Left lobe of liver (tissue), 2 donors: ENCODE data around the gene ADCY4. TPM values are rescaled to one million over a fixed set of nuclear protein-coding genes. Genes with fewer than 3 reads are reported as not detected.
"Not testable (repeated sequence)": the region's sequence is repeated elsewhere in the genome, so short reads cannot be mapped to it uniquely, and the experiment has no call there.

ENCODE experiments used
- ATAC-seq: fragments of 200-7000 bp; cut with Tn5 transposase; one replicate; pipeline ENCODE4 v1.9.1; 2020; ENCODE audit warnings: mild to moderate bottlenecking, moderate library complexity
- DNase-seq: peaks from one replicate; pipeline ENCODE4 v3.0.0-alpha.2; 2020; ENCODE audit warnings: low spot score
- total RNA-seq: library from RNA; stranded (reverse); gene quantifications from one replicate; pipeline ENCODE4 v1.2.1, GENCODE V29; 2021
- donor health status: DM: no; HTN: no; CAD: no; lungs with moderate emphysema.
- donor health status: DM: no; HTN: yes; CAD: no.

The ADCY4 gene
- total RNA-seq, 1 donor from 2014 or later, result 5.5 TPM

- ATAC-seq, result no peak
- no peak for DNase-seq
Measured at GRCh38 chr14:24340606-24341005, 5.7 kb upstream of the ADCY4 start.

DNA sequence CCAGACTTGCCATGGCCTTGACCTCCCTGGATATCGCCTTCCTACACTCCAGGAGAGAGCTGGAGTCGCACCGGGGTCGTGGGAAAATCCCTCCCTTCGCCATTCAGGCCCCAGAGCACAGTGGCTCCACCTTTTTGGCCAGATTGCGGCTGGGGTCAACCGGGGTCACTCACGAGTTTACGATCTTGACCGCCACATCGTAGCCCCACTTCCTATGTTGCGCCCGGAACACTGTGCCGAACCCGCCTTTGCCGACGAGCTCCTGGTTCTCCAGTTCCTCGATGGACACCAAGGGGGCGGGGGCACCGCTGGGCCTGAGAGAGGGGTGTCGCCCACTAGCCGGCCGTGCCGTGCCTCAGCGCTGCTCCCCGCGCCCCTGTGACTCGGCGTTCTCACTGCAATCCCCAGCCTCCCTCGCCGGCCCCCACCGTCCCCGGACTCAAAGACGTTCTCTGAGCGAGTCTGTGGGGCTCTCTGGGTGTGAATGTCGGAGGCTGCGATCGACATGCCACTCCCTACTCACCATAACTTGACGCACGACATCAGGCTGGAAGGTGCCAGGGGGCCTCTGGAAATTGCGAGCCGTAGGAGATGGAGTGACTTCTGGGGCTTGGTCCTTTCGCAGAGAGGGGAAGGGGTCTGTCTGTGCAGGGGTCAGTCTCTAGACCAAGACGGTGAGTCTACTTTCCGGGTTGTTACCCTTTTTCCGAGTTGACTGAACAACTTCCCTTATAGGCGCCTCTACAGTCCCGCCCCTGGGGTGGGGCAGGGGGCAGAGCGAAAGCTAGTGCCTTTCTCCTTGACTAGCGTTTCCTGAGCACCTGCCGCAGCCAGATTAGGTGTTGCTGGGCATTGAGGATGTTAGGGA is 4.6 kb upstream of the ADCY4 start, which contains the start of gene RIPK3:
RIPK3 (minus strand) TSS at position 708 of the 868 bp plus-strand sequence; CDS start at position 543, 165 bp downstream.
- DNase-seq (peak; percentile 58), ATAC-seq (peak; percentile 27)

DNA sequence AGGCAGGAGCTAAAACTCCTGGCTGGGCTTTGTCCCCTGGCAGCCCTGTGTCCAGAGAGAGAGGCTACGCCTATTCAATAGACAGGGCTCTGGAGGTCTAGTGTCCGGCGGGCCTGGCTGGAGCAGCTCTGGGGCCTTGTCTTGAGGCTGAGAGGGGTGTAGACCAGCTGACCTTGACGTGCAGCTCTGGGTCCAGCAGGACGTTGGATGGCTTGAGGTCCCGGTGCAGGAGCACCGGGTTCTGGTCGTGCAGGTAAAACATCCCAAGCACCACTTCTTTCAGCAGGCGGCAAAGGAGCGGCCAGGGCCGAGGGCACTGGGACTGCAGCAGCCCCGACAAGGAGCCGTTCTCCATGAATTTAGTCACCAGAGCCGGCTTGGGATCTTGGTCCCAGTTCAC is 4.0 kb upstream of the ADCY4 start:
- ATAC-seq (no peak), DNase-seq (no peak)

DNA sequence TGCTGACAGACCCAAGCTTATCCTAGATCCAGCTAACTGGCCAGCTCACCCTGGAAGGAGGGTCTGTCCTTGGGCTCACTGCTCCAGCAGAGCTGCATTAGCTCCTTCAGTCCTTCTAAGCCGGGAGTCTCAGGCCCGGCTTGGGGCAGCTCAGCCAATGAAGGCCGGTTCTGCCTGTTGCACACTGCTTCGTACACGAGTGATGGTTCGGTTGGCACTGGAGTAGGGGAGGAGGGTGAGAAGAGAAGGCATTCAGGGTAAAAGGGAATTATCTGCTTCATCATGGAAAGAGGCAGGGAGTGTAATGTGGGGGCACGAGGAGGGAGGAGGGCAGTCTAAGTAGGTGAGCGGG is 2.9 kb upstream of the ADCY4 start:
- no peak for DNase-seq
- no peak for ATAC-seq

- no peak for ATAC-seq
- DNase-seq, result no peak
Measured at GRCh38 chr14:24337144-24337823, 2.4 kb upstream of the ADCY4 start.

DNA sequence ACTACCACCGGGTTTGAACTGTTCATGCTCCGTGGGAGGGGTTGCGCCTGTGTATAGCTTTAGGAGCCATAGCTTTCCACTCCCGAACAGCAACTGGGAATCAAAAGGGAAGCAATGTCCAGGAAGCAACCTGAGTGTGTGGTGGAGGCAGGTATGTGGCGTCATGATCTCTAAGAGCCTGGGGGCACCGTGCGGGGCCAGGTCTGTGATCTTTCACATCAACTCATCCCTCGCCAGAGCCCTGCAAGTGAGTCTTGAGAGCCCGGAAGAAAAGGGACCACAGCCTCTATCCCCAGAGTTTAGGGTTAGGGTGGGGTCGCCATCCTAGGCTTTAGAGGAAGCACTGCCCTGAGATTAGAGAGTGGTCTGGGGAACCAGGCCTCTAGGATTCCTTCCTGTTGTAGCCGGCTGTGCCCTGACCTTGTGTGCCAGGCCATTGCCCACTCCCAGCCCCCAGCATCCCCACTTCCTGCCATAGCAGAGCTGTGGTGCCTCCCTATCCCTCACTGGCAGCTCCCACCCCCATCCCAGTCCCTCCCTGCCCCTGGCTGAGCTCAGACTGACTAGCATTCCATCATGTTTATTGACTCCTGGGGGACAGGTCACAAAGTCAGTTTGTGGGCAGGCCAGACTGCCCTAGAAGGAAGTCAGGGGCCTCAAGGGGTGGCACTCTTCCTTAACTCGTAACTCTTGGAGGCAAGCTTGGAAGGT is 745 bp upstream of the ADCY4 start:
- ATAC-seq, result no peak
- no peak for DNase-seq

DNA sequence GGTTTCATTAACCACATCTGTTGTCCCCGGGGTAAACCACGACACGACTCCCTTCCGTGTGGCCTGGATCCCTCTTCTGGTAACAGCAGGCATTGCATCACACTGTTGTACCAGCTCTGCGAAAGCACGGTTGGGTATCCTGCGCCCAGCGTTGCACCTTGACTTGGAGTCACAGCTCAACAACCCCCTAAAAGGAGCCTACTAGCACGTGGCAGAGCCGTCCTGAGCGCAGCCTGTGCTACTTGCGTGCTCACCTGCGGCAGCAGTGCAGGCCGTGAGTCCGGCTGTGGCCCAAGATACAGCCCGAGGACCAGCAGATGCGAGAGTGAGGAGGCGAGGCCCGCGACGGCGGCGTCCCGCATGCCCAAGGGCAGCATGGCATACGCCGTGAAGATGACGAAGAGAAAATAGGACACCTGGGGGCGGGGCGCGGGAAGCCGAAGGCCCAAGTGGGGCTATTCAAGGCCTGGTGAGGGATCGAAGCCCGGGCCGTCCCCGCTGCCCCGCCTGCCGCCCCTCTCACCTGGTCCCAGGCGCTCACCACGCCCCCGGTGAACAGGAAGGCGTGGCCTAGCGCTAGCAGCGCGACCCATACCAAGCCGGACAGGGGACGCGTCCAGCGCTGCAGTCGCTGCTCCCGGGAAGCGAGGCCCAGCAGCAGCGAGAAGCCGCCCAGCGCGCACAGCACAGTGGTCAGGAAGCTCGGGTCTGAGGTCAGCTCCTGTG is 2.4 kb downstream of the ADCY4 start:
- peak; percentile 83 for ATAC-seq
- DNase-seq, result peak; percentile 74

GRCh38 chr14:24331731-24332267 is 3.1 kb downstream of the ADCY4 start:
- peak; percentile 10 for ATAC-seq
- no peak for DNase-seq

- no peak for ATAC-seq
- DNase-seq, result no peak
Measured at GRCh38 chr14:24330973-24331674, 3.7 kb downstream of the ADCY4 start.

DNA sequence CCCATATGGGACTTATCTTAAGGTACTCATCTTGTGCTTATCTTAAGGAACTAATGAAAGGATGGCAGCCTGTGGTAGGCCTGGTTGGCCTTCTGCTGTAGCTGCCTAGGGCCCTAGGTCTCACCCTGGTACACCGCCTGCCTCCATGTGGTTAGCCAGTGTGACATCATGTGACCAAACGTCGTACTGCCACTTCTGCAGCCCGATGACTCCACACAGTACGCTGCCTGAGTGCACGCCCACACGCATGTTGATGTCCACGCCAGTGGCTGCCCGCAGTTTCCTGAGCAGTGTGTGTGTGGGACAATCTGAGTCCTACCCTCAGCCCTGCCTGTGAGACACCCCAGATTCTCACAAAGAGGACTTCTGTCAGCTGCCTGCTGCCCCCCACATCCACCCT is 5.1 kb downstream of the ADCY4 start:
- DNase-seq, result no peak

GRCh38 chr14:24329073-24329663 is 5.7 kb downstream of the ADCY4 start:
- ATAC-seq (no peak), DNase-seq (no peak)

More for the DNA sequence above, 5.1 kb downstream of the ADCY4 start:
- ATAC-seq, result no peak

GRCh38 chr14:24327914-24328313 is 7.0 kb downstream of the ADCY4 start:
- peak; percentile 68 for DNase-seq
- not testable (repeated sequence) for ATAC-seq

- ATAC-seq (peak; percentile 4), DNase-seq (no peak)
Measured at GRCh38 chr14:24327303-24327702, 7.6 kb downstream of the ADCY4 start.

- ATAC-seq (no peak), DNase-seq (no peak)
Measured at GRCh38 chr14:24325963-24326362, 8.9 kb downstream of the ADCY4 start.

DNA sequence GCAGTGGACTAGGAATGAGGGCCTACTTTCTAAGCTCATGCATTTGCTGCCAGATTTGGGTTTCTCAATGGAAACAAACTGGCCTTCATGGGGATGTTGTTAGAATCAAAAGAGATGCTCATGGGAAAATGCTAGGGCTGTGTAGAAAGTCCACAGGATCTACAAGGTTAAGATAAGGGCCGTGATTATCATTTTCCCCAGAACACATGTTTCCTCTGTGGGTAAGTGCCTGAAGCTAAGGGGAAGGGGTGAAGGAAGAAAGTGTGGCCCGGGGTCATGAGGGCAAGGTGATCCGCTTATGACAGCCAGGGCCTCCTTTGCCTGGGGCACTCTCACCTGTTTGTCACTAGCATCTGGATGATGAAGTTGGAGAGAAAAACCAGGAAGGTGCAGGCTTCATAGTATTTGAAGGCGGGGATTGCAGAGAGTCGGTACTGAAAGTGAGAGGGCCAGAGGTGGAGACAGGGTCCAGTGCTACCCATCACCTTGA is 9.8 kb downstream of the ADCY4 start:
- no peak for ATAC-seq
- no peak for DNase-seq

DNA sequence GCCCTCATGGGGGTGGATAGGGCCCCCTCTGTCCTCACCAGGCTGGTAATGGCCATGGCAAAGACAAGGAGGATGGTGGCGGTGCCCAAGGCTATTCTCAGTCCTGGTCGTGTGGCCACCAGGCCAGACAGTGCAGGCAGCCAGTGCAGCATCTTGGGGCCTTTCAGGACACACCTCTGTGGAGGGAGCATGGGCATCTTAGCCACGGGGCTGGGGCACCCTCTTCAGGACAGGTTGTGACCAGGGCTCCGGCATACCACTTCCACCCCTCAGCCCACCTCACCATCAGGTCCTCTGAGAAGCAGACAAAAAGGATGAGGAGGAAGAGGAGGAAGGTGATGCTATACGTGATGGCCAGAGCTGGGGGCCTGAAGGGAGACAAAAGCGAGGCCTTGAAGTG is 10.8 kb downstream of the ADCY4 start:
- DNase-seq (no peak), ATAC-seq (no peak)

GRCh38 chr14:24323341-24323740 is 11.5 kb downstream of the ADCY4 start:
- DNase-seq, result no peak

GRCh38 chr14:24322672-24323071 is 12.2 kb downstream of the ADCY4 start:
- DNase-seq, result no peak

More at GRCh38 chr14:24323341-24323740, 11.5 kb downstream of the ADCY4 start:
- no peak for ATAC-seq

GRCh38 chr14:24321212-24321975 is 13.5 kb downstream of the ADCY4 start:
- DNase-seq (no peak), ATAC-seq (no peak)

More at GRCh38 chr14:24322672-24323071, 12.2 kb downstream of the ADCY4 start:
- no peak for ATAC-seq
